ENCODE results near the gene CEP131. TPM values are rescaled to one million over a fixed set of nuclear protein-coding genes. Genes with fewer than 3 reads are reported as not detected.

CEP131 gene
- total RNA-seq, 1 experiment from 2014 or later = 22.3 TPM

- in situ Hi-C loops (cut with HindIII; ENCODE audit: low pct_unique_long_range_greater_than_20kb, low sequenced_read_pairs) = no loop called here
- no peak for DNase-seq (ENCODE audit: low read depth)
Observed at GRCh38 chr17:81242421-81243332, 19.9 kb upstream of the CEP131 start.

- in situ Hi-C loops (cut with HindIII; ENCODE audit: low pct_unique_long_range_greater_than_20kb, low sequenced_read_pairs) = no loop called here
- DNase-seq (ENCODE audit: low read depth) = peak; percentile 21
Observed at GRCh38 chr17:81241648-81242420, 19.1 kb upstream of the CEP131 start.

- DNase-seq (ENCODE audit: low read depth) = no peak
- in situ Hi-C loops (cut with HindIII; ENCODE audit: low pct_unique_long_range_greater_than_20kb, low sequenced_read_pairs) = no loop called here
Observed at GRCh38 chr17:81241203-81241602, 18.4 kb upstream of the CEP131 start.

GRCh38 chr17:81240761-81241160, 18.0 kb upstream of the CEP131 start:
- no peak for DNase-seq (ENCODE audit: low read depth)
- in situ Hi-C loops (cut with HindIII; ENCODE audit: low pct_unique_long_range_greater_than_20kb, low sequenced_read_pairs) = no loop called here

GRCh38 chr17:81239714-81240555, 17.2 kb upstream of the CEP131 start:
- in situ Hi-C loops (cut with HindIII; ENCODE audit: low pct_unique_long_range_greater_than_20kb, low sequenced_read_pairs) = no loop called here
- peak; percentile 18 for DNase-seq (ENCODE audit: low read depth)

- in situ Hi-C loops (cut with HindIII; ENCODE audit: low pct_unique_long_range_greater_than_20kb, low sequenced_read_pairs) = no loop called here
- DNase-seq (ENCODE audit: low read depth) = peak; percentile 98
Observed at GRCh38 chr17:81238815-81239713, 16.3 kb upstream of the CEP131 start, which contains the start of the genes NDUFAF8 and TEPSIN. TSS of gene NDUFAF8 (plus strand) at chr17:81239318. CDS start at chr17:81239364, 46 bp downstream. TSS of gene TEPSIN (minus strand) at chr17:81239055. CDS start at chr17:81239033, 22 bp downstream.

GRCh38 chr17:81238490-81238814, 15.7 kb upstream of the CEP131 start:
- DNase-seq (ENCODE audit: low read depth) = no peak
- in situ Hi-C loops (cut with HindIII; ENCODE audit: low pct_unique_long_range_greater_than_20kb, low sequenced_read_pairs) = no loop called here

- in situ Hi-C loops (cut with HindIII; ENCODE audit: low pct_unique_long_range_greater_than_20kb, low sequenced_read_pairs) = no loop called here
- DNase-seq (ENCODE audit: low read depth) = no peak
Observed at GRCh38 chr17:81237591-81238489, 15.1 kb upstream of the CEP131 start.

GRCh38 chr17:81236784-81237183, 14.0 kb upstream of the CEP131 start:
- no peak for DNase-seq (ENCODE audit: low read depth)
- in situ Hi-C loops (cut with HindIII; ENCODE audit: low pct_unique_long_range_greater_than_20kb, low sequenced_read_pairs) = no loop called here

- DNase-seq (ENCODE audit: low read depth) = no peak
- in situ Hi-C loops (cut with HindIII; ENCODE audit: low pct_unique_long_range_greater_than_20kb, low sequenced_read_pairs) = no loop called here
Observed at GRCh38 chr17:81235822-81236740, 13.3 kb upstream of the CEP131 start.

- in situ Hi-C loops (cut with HindIII; ENCODE audit: low pct_unique_long_range_greater_than_20kb, low sequenced_read_pairs) = no loop called here
- DNase-seq (ENCODE audit: low read depth) = no peak
Observed at GRCh38 chr17:81234940-81235821, 12.4 kb upstream of the CEP131 start.

GRCh38 chr17:81234506-81234855, 11.7 kb upstream of the CEP131 start:
- in situ Hi-C loops (cut with HindIII; ENCODE audit: low pct_unique_long_range_greater_than_20kb, low sequenced_read_pairs) = no loop called here
- DNase-seq (ENCODE audit: low read depth) = no peak

GRCh38 chr17:81233811-81234505, 11.2 kb upstream of the CEP131 start:
- no peak for DNase-seq (ENCODE audit: low read depth)
- in situ Hi-C loops (cut with HindIII; ENCODE audit: low pct_unique_long_range_greater_than_20kb, low sequenced_read_pairs) = no loop called here

GRCh38 chr17:81233316-81233715, 10.6 kb upstream of the CEP131 start:
- in situ Hi-C loops (cut with HindIII; ENCODE audit: low pct_unique_long_range_greater_than_20kb, low sequenced_read_pairs) = no loop called here

More at GRCh38 chr17:81233316-81233715, 10.6 kb upstream of the CEP131 start:
- DNase-seq (ENCODE audit: low read depth) = no peak

Measured in Caki2 (cell line).